ENCODE results near the gene KIAA1586.

GRCh38 chr6:57038906-57039305, 7.6 kb upstream of the KIAA1586 start:
- TF ChIP-seq CTCF (IDR thresholded peaks at IDR 0.05) = no peak
- no peak for TF ChIP-seq POLR2A (IDR thresholded peaks at IDR 0.05)
